NB4 (cell line): ENCODE measurements around the gene LRMDA.

ENCODE experiments used
- DNase-seq: peaks from one replicate; pipeline ENCODE4 v3.0.0; 2010; ENCODE audit warnings: low read depth
- H3K4me3 ChIP-seq: one replicate; pipeline ENCODE4 v1.5.1; 2011; ENCODE audit warnings: mild to moderate bottlenecking, low read depth, low read length, moderate library complexity
- CTCF ChIP-seq: IDR thresholded peaks from one replicate; pipeline ENCODE4 v1.5.1; 2012; ENCODE audit warnings: low read depth, low read length
- MAX ChIP-seq: IDR thresholded peaks from 2 replicates; pipeline ENCODE4 v1.6.1; 2011; ENCODE audit warnings: low read depth, low read length
- MYC ChIP-seq: IDR thresholded peaks from 2 replicates; pipeline ENCODE4 v1.6.1; 2011; ENCODE audit warnings: low read depth, low read length
- POLR2A ChIP-seq: IDR thresholded peaks from 2 replicates; pipeline ENCODE4 v1.6.1; 2011; ENCODE audit warnings: mild to moderate bottlenecking; ENCODE audit not compliant: insufficient read length; ENCODE audit errors: extremely low read depth

LRMDA gene

GRCh38 chr10:75672842-75673241 is 241.4 kb downstream of the LRMDA start:
- H3K4me3 ChIP-seq = no peak overlapping the region
- DNase-seq = no peak
- no peak for TF ChIP-seq MAX
- TF ChIP-seq MYC = no peak
- no peak for TF ChIP-seq CTCF
- TF ChIP-seq POLR2A = no peak

GRCh38 chr10:75677541-75677940 is 246.1 kb downstream of the LRMDA start:
- no peak overlapping the region for H3K4me3 ChIP-seq
- no peak for TF ChIP-seq MAX
- TF ChIP-seq POLR2A = no peak
- no peak for TF ChIP-seq MYC
- TF ChIP-seq CTCF = no peak
- DNase-seq = no peak

GRCh38 chr10:75678527-75678926 is 247.1 kb downstream of the LRMDA start:
- DNase-seq = no peak
- no peak overlapping the region for H3K4me3 ChIP-seq
- no peak for TF ChIP-seq POLR2A
- no peak for TF ChIP-seq MAX
- TF ChIP-seq MYC = no peak

- no peak for DNase-seq
- H3K4me3 ChIP-seq = no peak overlapping the region
- no peak for TF ChIP-seq CTCF
Observed at GRCh38 chr10:75679536-75679935, 248.1 kb downstream of the LRMDA start.

- TF ChIP-seq MYC = no peak
- TF ChIP-seq POLR2A = no peak
- TF ChIP-seq MAX = no peak
- no peak for TF ChIP-seq CTCF
Observed at GRCh38 chr10:75681334-75681733, 249.9 kb downstream of the LRMDA start.

GRCh38 chr10:75682649-75683557 is 251.5 kb downstream of the LRMDA start:
- no peak for TF ChIP-seq MAX
- TF ChIP-seq CTCF = no peak
- no peak for TF ChIP-seq MYC
- no peak for TF ChIP-seq POLR2A
- H3K4me3 ChIP-seq = no peak overlapping the region
- no peak for DNase-seq

More at GRCh38 chr10:75681334-75681733, 249.9 kb downstream of the LRMDA start:
- H3K4me3 ChIP-seq = no peak overlapping the region
- no peak for DNase-seq
